Liver (tissue), 9 donors: ENCODE data around the gene PDYN. TPM values are rescaled to one million over a fixed set of nuclear protein-coding genes. Genes with fewer than 3 reads are reported as not detected.

Experiments
- DNase-seq: peaks from one replicate; pipeline ENCODE4 v3.0.0-alpha.2; 2017; ENCODE audit warnings: low spot score
- H3K27ac ChIP-seq, 2 donors: one replicate each; pipeline ENCODE4 v1.7.0; 2013; ENCODE audit warnings: inconsistent platforms in 2 of 2, low read length in 2 of 2, control low read depth in 1 of 2, low read depth in 1 of 2, mild to moderate bottlenecking in 1 of 2
- H3K27me3 ChIP-seq, 4 donors: one replicate each; pipeline versions ENCODE4 v1.6.1 to v1.7.0; 2013; ENCODE audit warnings: low read length in 3 of 4, inconsistent platforms in 1 of 4, mild to moderate bottlenecking in 1 of 4, moderate library complexity in 1 of 4; ENCODE audit not compliant: control insufficient read depth in 4 of 4, insufficient read depth in 4 of 4
- H3K36me3 ChIP-seq, 4 donors: one replicate each; pipeline versions ENCODE4 v1.6.1 to v1.7.0; 2013; ENCODE audit warnings: low read length in 3 of 4, mild to moderate bottlenecking in 3 of 4, low read depth in 1 of 4, moderate library complexity in 1 of 4; ENCODE audit not compliant: control insufficient read depth in 4 of 4, insufficient read depth in 3 of 4
- H3K4me1 ChIP-seq, 4 donors: one replicate each; pipeline versions ENCODE4 v1.6.1 to v1.7.0; 2013; ENCODE audit warnings: low read length in 3 of 4, mild to moderate bottlenecking in 3 of 4, moderate library complexity in 1 of 4; ENCODE audit not compliant: control insufficient read depth in 4 of 4, insufficient read depth in 4 of 4
- H3K4me3 ChIP-seq, 3 donors: one replicate each; pipeline versions ENCODE4 v1.6.1 to v1.7.0; 2013; ENCODE audit warnings: low read length in 3 of 3, control low read depth in 1 of 3, low read depth in 1 of 3, mild to moderate bottlenecking in 1 of 3
- H3K9ac ChIP-seq, 2 donors: one replicate each; pipeline ENCODE4 v1.7.0; 2013; ENCODE audit warnings: low read length in 2 of 2, mild to moderate bottlenecking in 2 of 2, moderate library complexity in 2 of 2, control low read depth in 1 of 2, low read depth in 1 of 2
- H3K9me3 ChIP-seq, 4 donors: one replicate each; pipeline versions ENCODE4 v1.6.1 to v1.7.0; 2013; ENCODE audit warnings: low read length in 3 of 4; ENCODE audit not compliant: control insufficient read depth in 4 of 4
- EGR1 ChIP-seq, 2 donors: IDR thresholded peaks; 2 replicates each; pipeline ENCODE4 v1.6.1; 2016 to 2018; ENCODE audit warnings: antibody characterized with exemption in 2 of 2, low read depth in 2 of 2
- FOXA1 ChIP-seq: IDR thresholded peaks from 2 replicates; pipeline ENCODE4 v1.6.1; 2016; ENCODE audit warnings: antibody characterized with exemption
- FOXA2 ChIP-seq: IDR thresholded peaks from 2 replicates; pipeline ENCODE4 v1.6.1; 2016; ENCODE audit warnings: antibody characterized with exemption
- GABPA ChIP-seq, 2 donors: IDR thresholded peaks in 1 of 2; conservative IDR thresholded peaks in 1 of 2; 2 replicates each; pipeline ENCODE4 v1.6.1; 2016; ENCODE audit warnings: antibody characterized with exemption in 2 of 2, mild to moderate bottlenecking in 1 of 2, moderate library complexity in 1 of 2
- HNF4A ChIP-seq, 2 donors: conservative IDR thresholded peaks; 2 replicates each; pipeline ENCODE4 v1.6.1; 2016; ENCODE audit warnings: antibody characterized with exemption in 2 of 2, mild to moderate bottlenecking in 2 of 2
- HNF4G ChIP-seq: IDR thresholded peaks from 2 replicates; pipeline ENCODE4 v1.6.1; 2016; ENCODE audit warnings: antibody characterized with exemption
- JUND ChIP-seq, 2 donors: IDR thresholded peaks; 2 replicates each; pipeline ENCODE4 v1.6.1; 2016; ENCODE audit warnings: antibody characterized with exemption in 2 of 2
- NR2F2 ChIP-seq: IDR thresholded peaks from 2 replicates; pipeline ENCODE4 v1.6.1; 2016; ENCODE audit warnings: antibody characterized with exemption
- RAD21 ChIP-seq, 2 donors: IDR thresholded peaks; 2 replicates each; pipeline ENCODE4 v1.6.1; 2016; ENCODE audit warnings: antibody characterized with exemption in 2 of 2, mild to moderate bottlenecking in 2 of 2
- RXRA ChIP-seq, 2 donors: IDR thresholded peaks; 2 replicates each; pipeline ENCODE4 v1.6.1; 2017 to 2018; ENCODE audit warnings: antibody characterized with exemption in 2 of 2, mild to moderate bottlenecking in 1 of 2
- SP1 ChIP-seq: IDR thresholded peaks from 2 replicates; pipeline ENCODE4 v1.6.1; 2018; ENCODE audit warnings: antibody characterized with exemption, mild to moderate bottlenecking
- TAF1 ChIP-seq: conservative IDR thresholded peaks from 2 replicates; pipeline ENCODE4 v1.6.1; 2016; ENCODE audit warnings: antibody characterized with exemption, mild to moderate bottlenecking
- YY1 ChIP-seq: IDR thresholded peaks from 2 replicates; pipeline ENCODE4 v1.6.1; 2016; ENCODE audit warnings: antibody characterized with exemption, mild to moderate bottlenecking
- WGBS: extraction: QIAGEN DNeasy Blood & Tissue Kit; methylation state at CpG from one replicate; pipeline ENCODE4 v1.1.7; 2013; 5-methylcytosine and 5-hydroxymethylcytosine counted together
- polyA plus RNA-seq, 2 donors: library from polyadenylated mRNA; stranded (reverse) in 1 of 2; unstranded in 1 of 2; fragments of 200-250 nt in 1 of 2; fragments of >200 nt in 1 of 2; fragmentation: Nextera tagmentation in 1 of 2; extraction: Ambion mirVana in 1 of 2; gene quantifications; one replicate each; pipeline versions ENCODE4 v1.2.1 to v1.2.3, GENCODE V29; 2013 to 2015
- total RNA-seq, 2 donors: library from RNA; depleted of rRNA; stranded (reverse); fragments of >200 nt; gene quantifications; one replicate each; pipeline ENCODE4 v1.2.3, GENCODE V29; 2014
- TF ChIP-seq, protein P1 (sequence below): fragments of 150-350 bp; IDR thresholded peaks from 2 replicates; pipeline ENCODE4 v1.5.1; 2017; ENCODE audit warnings: improper control_type of control experiment, low read depth, low read length; ENCODE audit not compliant: missing input control
- TF ChIP-seq, protein P2 (sequence below): IDR thresholded peaks from 2 replicates; pipeline ENCODE4 v1.6.1; 2016; ENCODE audit warnings: antibody characterized with exemption, mild to moderate bottlenecking
- TF ChIP-seq, protein P3 (sequence below): IDR thresholded peaks from 2 replicates; pipeline ENCODE4 v1.6.1; 2016; ENCODE audit warnings: antibody characterized with exemption
- TF ChIP-seq, protein P4 (sequence below): IDR thresholded peaks from 2 replicates; pipeline ENCODE4 v1.6.1; 2016; ENCODE audit warnings: antibody characterized with exemption
- TF ChIP-seq, protein P5 (sequence below): IDR thresholded peaks from 2 replicates; pipeline ENCODE4 v1.6.1; 2016; ENCODE audit warnings: antibody characterized with exemption
- donor health status: healthy.
- donor health status: healthy.
- donor health status: healthy.
- donor health status: healthy.
- donor health status: healthy.

Gene PDYN
- total and polyA plus RNA-seq, 4 donors = not detected

DNA sequence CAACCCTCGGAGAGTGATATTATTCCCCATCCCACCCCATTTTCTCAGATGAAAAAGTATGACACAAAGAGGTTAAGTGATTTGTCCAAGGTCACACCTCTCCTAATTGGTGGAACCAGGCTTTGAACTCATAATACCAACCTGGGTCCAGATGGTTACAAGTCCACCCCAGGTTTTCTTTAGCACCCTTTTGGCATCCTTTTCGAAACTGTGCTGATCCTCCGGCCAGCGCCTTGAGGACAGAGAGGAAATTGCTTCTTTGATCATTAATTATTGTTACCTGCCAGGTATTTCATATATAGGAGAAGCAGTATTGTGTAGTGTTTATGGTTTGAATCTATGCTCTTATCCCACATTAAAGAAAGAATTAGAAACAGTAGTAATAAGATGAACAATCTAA, 29.3 kb upstream of the PDYN start:
- no peak for DNase-seq

More for the DNA sequence above, 29.3 kb upstream of the PDYN start:
- no peak overlapping the region for H3K27ac ChIP-seq
- H3K4me1 ChIP-seq = no peaks in the 10 kb centered on the region
- H3K36me3 ChIP-seq = no peaks in the 10 kb centered on the region
- H3K27me3 ChIP-seq = no peaks in the 10 kb centered on the region
- no peak overlapping the region for H3K4me3 ChIP-seq
- peaks cover 0 to 9% (median 3%) of the 10 kb centered on the region in 4 donors for H3K9me3 ChIP-seq
- WGBS = 32% methylated on average over 4 of the region's 4 CpGs
- no peak for TF ChIP-seq HNF4G
- TF ChIP-seq TAF1 = no peak
- TF ChIP-seq NR2F2 = no peak
- TF ChIP-seq YY1 = no peak
- TF ChIP-seq EGR1 (IDR thresholded peaks at IDR 0.05; ENCODE audit: low read depth in 2 of 2) = no peak
- no peak for TF ChIP-seq HNF4A (conservative IDR thresholded peaks at IDR 0.05)
- TF ChIP-seq, protein P1, sequence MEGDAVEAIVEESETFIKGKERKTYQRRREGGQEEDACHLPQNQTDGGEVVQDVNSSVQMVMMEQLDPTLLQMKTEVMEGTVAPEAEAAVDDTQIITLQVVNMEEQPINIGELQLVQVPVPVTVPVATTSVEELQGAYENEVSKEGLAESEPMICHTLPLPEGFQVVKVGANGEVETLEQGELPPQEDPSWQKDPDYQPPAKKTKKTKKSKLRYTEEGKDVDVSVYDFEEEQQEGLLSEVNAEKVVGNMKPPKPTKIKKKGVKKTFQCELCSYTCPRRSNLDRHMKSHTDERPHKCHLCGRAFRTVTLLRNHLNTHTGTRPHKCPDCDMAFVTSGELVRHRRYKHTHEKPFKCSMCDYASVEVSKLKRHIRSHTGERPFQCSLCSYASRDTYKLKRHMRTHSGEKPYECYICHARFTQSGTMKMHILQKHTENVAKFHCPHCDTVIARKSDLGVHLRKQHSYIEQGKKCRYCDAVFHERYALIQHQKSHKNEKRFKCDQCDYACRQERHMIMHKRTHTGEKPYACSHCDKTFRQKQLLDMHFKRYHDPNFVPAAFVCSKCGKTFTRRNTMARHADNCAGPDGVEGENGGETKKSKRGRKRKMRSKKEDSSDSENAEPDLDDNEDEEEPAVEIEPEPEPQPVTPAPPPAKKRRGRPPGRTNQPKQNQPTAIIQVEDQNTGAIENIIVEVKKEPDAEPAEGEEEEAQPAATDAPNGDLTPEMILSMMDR = no peak
- TF ChIP-seq RXRA (IDR thresholded peaks at IDR 0.05) = no peak
- no peak for TF ChIP-seq FOXA2
- TF ChIP-seq, protein P2, sequence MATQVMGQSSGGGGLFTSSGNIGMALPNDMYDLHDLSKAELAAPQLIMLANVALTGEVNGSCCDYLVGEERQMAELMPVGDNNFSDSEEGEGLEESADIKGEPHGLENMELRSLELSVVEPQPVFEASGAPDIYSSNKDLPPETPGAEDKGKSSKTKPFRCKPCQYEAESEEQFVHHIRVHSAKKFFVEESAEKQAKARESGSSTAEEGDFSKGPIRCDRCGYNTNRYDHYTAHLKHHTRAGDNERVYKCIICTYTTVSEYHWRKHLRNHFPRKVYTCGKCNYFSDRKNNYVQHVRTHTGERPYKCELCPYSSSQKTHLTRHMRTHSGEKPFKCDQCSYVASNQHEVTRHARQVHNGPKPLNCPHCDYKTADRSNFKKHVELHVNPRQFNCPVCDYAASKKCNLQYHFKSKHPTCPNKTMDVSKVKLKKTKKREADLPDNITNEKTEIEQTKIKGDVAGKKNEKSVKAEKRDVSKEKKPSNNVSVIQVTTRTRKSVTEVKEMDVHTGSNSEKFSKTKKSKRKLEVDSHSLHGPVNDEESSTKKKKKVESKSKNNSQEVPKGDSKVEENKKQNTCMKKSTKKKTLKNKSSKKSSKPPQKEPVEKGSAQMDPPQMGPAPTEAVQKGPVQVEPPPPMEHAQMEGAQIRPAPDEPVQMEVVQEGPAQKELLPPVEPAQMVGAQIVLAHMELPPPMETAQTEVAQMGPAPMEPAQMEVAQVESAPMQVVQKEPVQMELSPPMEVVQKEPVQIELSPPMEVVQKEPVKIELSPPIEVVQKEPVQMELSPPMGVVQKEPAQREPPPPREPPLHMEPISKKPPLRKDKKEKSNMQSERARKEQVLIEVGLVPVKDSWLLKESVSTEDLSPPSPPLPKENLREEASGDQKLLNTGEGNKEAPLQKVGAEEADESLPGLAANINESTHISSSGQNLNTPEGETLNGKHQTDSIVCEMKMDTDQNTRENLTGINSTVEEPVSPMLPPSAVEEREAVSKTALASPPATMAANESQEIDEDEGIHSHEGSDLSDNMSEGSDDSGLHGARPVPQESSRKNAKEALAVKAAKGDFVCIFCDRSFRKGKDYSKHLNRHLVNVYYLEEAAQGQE = no peak
- no peak for TF ChIP-seq FOXA1
- TF ChIP-seq, protein P3, sequence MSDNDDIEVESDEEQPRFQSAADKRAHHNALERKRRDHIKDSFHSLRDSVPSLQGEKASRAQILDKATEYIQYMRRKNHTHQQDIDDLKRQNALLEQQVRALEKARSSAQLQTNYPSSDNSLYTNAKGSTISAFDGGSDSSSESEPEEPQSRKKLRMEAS = no peak
- TF ChIP-seq, protein P4, sequence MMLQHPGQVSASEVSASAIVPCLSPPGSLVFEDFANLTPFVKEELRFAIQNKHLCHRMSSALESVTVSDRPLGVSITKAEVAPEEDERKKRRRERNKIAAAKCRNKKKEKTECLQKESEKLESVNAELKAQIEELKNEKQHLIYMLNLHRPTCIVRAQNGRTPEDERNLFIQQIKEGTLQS = no peak
- TF ChIP-seq JUND (IDR thresholded peaks at IDR 0.05) = no peak
- no peak for TF ChIP-seq GABPA (IDR thresholded peaks at IDR 0.05 in 1 of 2, conservative IDR thresholded peaks at IDR 0.05 in 1 of 2)
- TF ChIP-seq RAD21 (IDR thresholded peaks at IDR 0.05) = no peak
- no peak for TF ChIP-seq SP1
- TF ChIP-seq, protein P5, sequence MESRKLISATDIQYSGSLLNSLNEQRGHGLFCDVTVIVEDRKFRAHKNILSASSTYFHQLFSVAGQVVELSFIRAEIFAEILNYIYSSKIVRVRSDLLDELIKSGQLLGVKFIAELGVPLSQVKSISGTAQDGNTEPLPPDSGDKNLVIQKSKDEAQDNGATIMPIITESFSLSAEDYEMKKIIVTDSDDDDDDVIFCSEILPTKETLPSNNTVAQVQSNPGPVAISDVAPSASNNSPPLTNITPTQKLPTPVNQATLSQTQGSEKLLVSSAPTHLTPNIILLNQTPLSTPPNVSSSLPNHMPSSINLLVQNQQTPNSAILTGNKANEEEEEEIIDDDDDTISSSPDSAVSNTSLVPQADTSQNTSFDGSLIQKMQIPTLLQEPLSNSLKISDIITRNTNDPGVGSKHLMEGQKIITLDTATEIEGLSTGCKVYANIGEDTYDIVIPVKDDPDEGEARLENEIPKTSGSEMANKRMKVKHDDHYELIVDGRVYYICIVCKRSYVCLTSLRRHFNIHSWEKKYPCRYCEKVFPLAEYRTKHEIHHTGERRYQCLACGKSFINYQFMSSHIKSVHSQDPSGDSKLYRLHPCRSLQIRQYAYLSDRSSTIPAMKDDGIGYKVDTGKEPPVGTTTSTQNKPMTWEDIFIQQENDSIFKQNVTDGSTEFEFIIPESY = no peak
- H3K9ac ChIP-seq = no peak overlapping the region
